ENCODE measurements around the gene BICD2. TPM values are rescaled to one million over a fixed set of nuclear protein-coding genes. Genes with fewer than 3 reads are reported as not detected.

BICD2 gene
- total and polyA plus RNA-seq, 9 of the 15 experiments (the other 6 are each of a cell fraction or from before 2014, with no cell fraction given), result 3.6 to 23.4 (median 11.8) TPM

- intact Hi-C loops (cut with micrococcal nuclease) (no loop called here), in situ Hi-C loops (cut with MboI) (no loop called here)
- FAIRE-seq (no peak), ATAC-seq (no peak), DNase-seq (ENCODE audit: extremely low read depth in 1 of 4, low spot score in 3 of 4) (no peak)
- no peaks in the 10 kb centered on the region for H3K27me3 ChIP-seq (ENCODE audit: control insufficient read depth in 2 of 2, insufficient read depth in 2 of 2, low read length in 2 of 2)
- no peak overlapping the region for H2AFZ ChIP-seq (ENCODE audit: low read depth, low read length)
- TF ChIP-seq GATA2 (CRISPR knock-in tag; IDR thresholded peaks at IDR 0.05), result no peak
- no peaks in the 10 kb centered on the region for H3K79me2 ChIP-seq (ENCODE audit: control insufficient read depth, insufficient read depth, low read length)
- no peaks in the 10 kb centered on the region for H3K4me1 ChIP-seq (replicated peaks in 1 of 2; ENCODE audit: control insufficient read depth in 2 of 2, insufficient read depth in 2 of 2, low read length in 2 of 2)
- ChIA-PET POLR2A (interaction anchor here (0.9 kb wide), 1 partner anchor 9 kb away, joined by 3 read pairs; no protein-coding TSS in a partner anchor), CTCF (ENCODE audit: low intra/inter-chr PET ratio) (no interaction called here)
- H3K9me3 ChIP-seq (replicated peaks; ENCODE audit: control insufficient read depth, insufficient read depth, low read depth, low read length), result no peaks in the 10 kb centered on the region
- H3K27ac ChIP-seq (ENCODE audit: extremely low read depth, low read depth, low read length), result no peak overlapping the region
- no TSS peak for BruUV-seq (replicated peaks)
- H3K4me3 ChIP-seq, result no peak overlapping the region
- 19% methylated on average over 2 of the region's 2 CpGs for WGBS (ENCODE audit: insufficient coverage, low coverage, missing lambda C conversion rate)
- H3K36me3 ChIP-seq (ENCODE audit: control insufficient read depth, insufficient read depth, low read length), result peaks cover 2% of the 10 kb centered on the region; the same call in 2 of the 3 replicates
- H3K9ac ChIP-seq (ENCODE audit: insufficient read depth in 1 of 2, low read depth in 2 of 2, low read length in 2 of 2), result no peak overlapping the region
- H4K20me1 ChIP-seq (replicated peaks; ENCODE audit: control insufficient read depth, insufficient read depth, low read length), result no peaks in the 10 kb centered on the region
- H3K4me2 ChIP-seq (ENCODE audit: insufficient read depth, low read length), result no peak overlapping the region
- H3K9me1 ChIP-seq (ENCODE audit: control insufficient read depth, insufficient read depth, low read length), result no peaks in the 10 kb centered on the region
Observed at GRCh38 chr9:92704528-92704927, 60.1 kb downstream of the BICD2 start.

DNA sequence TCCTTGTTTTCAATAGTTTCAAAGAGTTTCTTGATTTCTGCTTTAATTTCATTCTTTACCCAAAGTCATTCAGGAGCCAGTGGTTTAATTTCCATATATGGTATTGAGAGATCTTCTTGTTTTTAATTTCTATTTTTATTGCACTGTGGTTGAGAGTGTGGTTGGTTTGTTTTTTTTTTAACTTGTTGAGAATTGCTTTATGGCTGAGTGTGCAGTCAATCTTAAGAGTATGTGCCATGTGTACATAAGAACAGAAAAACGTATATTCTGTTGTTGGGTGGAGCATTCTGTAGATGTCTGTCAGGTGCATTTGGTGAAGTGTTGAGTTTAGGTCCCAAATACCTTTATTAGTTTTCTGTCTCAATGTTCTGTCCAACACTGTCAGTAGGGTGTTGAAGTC, 68.0 kb downstream of the BICD2 start:
- CTCF ChIA-PET (ENCODE audit: low intra/inter-chr PET ratio), result no interaction called here
- Histone ChIP-seq H3K4me1 (replicated peaks in 1 of 2; ENCODE audit: control insufficient read depth in 2 of 2, insufficient read depth in 2 of 2, low read length in 2 of 2) (no peaks in the 10 kb centered on the region), H3K4me3 (no peak overlapping the region), H3K27ac (ENCODE audit: extremely low read depth, low read depth, low read length) (no peak overlapping the region), H3K9ac (ENCODE audit: insufficient read depth in 1 of 2, low read depth in 2 of 2, low read length in 2 of 2) (no peak overlapping the region), H2AFZ (ENCODE audit: low read depth, low read length) (no peak overlapping the region), H3K9me3 (replicated peaks; ENCODE audit: control insufficient read depth, insufficient read depth, low read depth, low read length) (no peaks in the 10 kb centered on the region), H4K20me1 (replicated peaks; ENCODE audit: control insufficient read depth, insufficient read depth, low read length) (no peaks in the 10 kb centered on the region), H3K36me3 (ENCODE audit: control insufficient read depth, insufficient read depth, low read length) (no peaks in the 10 kb centered on the region), H3K27me3 (ENCODE audit: control insufficient read depth in 2 of 2, insufficient read depth in 2 of 2, low read length in 2 of 2) (no peaks in the 10 kb centered on the region), H3K4me2 (ENCODE audit: insufficient read depth, low read length) (no peak overlapping the region), H3K79me2 (ENCODE audit: control insufficient read depth, insufficient read depth, low read length) (no peaks in the 10 kb centered on the region), H3K9me1 (ENCODE audit: control insufficient read depth, insufficient read depth, low read length) (no peaks in the 10 kb centered on the region)
- 0% methylated on average over 1 of the region's 1 CpG for WGBS (ENCODE audit: insufficient coverage, low coverage, missing lambda C conversion rate)
- DNase-seq (ENCODE audit: extremely low read depth in 1 of 4, low spot score in 3 of 4), result no peak
- intact Hi-C loops (cut with micrococcal nuclease), result no loop called here
- ATAC-seq, result no peak
- no peak for FAIRE-seq
- POLR2A ChIA-PET, result no interaction called here
- BruUV-seq (replicated peaks), result no TSS peak
- in situ Hi-C loops (cut with MboI), result no loop called here
- no peak for TF ChIP-seq ZFP36 (IDR thresholded peaks at IDR 0.05; ENCODE audit: low read depth, low read length, partially characterized antibody)
- TF ChIP-seq, protein P1, sequence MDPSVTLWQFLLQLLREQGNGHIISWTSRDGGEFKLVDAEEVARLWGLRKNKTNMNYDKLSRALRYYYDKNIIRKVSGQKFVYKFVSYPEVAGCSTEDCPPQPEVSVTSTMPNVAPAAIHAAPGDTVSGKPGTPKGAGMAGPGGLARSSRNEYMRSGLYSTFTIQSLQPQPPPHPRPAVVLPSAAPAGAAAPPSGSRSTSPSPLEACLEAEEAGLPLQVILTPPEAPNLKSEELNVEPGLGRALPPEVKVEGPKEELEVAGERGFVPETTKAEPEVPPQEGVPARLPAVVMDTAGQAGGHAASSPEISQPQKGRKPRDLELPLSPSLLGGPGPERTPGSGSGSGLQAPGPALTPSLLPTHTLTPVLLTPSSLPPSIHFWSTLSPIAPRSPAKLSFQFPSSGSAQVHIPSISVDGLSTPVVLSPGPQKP (CRISPR knock-in tag; IDR thresholded peaks at IDR 0.05), result no peak
- TF ChIP-seq, protein P2, sequence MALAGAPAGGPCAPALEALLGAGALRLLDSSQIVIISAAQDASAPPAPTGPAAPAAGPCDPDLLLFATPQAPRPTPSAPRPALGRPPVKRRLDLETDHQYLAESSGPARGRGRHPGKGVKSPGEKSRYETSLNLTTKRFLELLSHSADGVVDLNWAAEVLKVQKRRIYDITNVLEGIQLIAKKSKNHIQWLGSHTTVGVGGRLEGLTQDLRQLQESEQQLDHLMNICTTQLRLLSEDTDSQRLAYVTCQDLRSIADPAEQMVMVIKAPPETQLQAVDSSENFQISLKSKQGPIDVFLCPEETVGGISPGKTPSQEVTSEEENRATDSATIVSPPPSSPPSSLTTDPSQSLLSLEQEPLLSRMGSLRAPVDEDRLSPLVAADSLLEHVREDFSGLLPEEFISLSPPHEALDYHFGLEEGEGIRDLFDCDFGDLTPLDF (CRISPR knock-in tag; IDR thresholded peaks at IDR 0.05), result no peak
- no peak for TF ChIP-seq PCBP2 (IDR thresholded peaks at IDR 0.05; ENCODE audit: low read depth, low read length, poor library complexity, severe bottlenecking)
- no peak for TF ChIP-seq EWSR1 (IDR thresholded peaks at IDR 0.05; ENCODE audit: borderline replicate concordance, low read depth, partially characterized antibody)
- TF ChIP-seq ZFPM2 (CRISPR knock-in tag; IDR thresholded peaks at IDR 0.05), result no peak
- no peak for TF ChIP-seq NR3C1 (CRISPR knock-in tag; IDR thresholded peaks at IDR 0.05)
- TF ChIP-seq ZNF175 (CRISPR knock-in tag; IDR thresholded peaks at IDR 0.05; ENCODE audit: low read depth), result no peak
- no peak for TF ChIP-seq CXXC5 (CRISPR knock-in tag; IDR thresholded peaks at IDR 0.05)
- TF ChIP-seq ZBTB7A (IDR thresholded peaks at IDR 0.05; ENCODE audit: borderline replicate concordance, control insufficient read depth, low read depth, low read length), result no peak
- TF ChIP-seq ETS1 (conservative IDR thresholded peaks at IDR 0.05; ENCODE audit: control insufficient read depth, low read depth, low read length), result no peak
- no peak for TF ChIP-seq FOXA1 (IDR thresholded peaks at IDR 0.05; ENCODE audit: borderline replicate concordance)
- TF ChIP-seq KHSRP (IDR thresholded peaks at IDR 0.05), result no peak
